HG03064 (cell line): ENCODE results near the gene RAD51B.
"Not testable (repeated sequence)": the region's sequence is repeated elsewhere in the genome, so short reads cannot be mapped to it uniquely, and the experiment has no call there.

Experiments
- ATAC-seq: cut with Tn5 transposase; IDR thresholded peaks from one replicate; pipeline ENCODE4 v1.9.1; 2021; ENCODE audit warnings: low read depth; ENCODE audit not compliant: unreplicated experiment

Gene RAD51B

GRCh38 chr14:67973436-67973835 lies 153.9 kb downstream of the RAD51B start:
- no peak for ATAC-seq

- ATAC-seq = no peak
Measured at GRCh38 chr14:67975470-67975869, 155.9 kb downstream of the RAD51B start.

- ATAC-seq = no peak
Measured at GRCh38 chr14:67977434-67978034, 158.0 kb downstream of the RAD51B start.

GRCh38 chr14:67978749-67979148 lies 159.2 kb downstream of the RAD51B start:
- no peak for ATAC-seq

GRCh38 chr14:67982711-67983608 lies 163.4 kb downstream of the RAD51B start:
- ATAC-seq = no peak

GRCh38 chr14:67984274-67984673 lies 164.7 kb downstream of the RAD51B start:
- no peak for ATAC-seq

GRCh38 chr14:67986131-67986841 lies 166.7 kb downstream of the RAD51B start:
- no peak for ATAC-seq

GRCh38 chr14:67987606-67988005 lies 168.0 kb downstream of the RAD51B start:
- no peak for ATAC-seq

- not testable (repeated sequence) for ATAC-seq
Measured at GRCh38 chr14:67988210-67988609, 168.6 kb downstream of the RAD51B start.

- no peak for ATAC-seq
Measured at GRCh38 chr14:67990576-67990975, 171.0 kb downstream of the RAD51B start.

- ATAC-seq = no peak
Measured at GRCh38 chr14:67994531-67994930, 175.0 kb downstream of the RAD51B start.

GRCh38 chr14:67996235-67996634 lies 176.7 kb downstream of the RAD51B start:
- ATAC-seq = no peak

- ATAC-seq = no peak
Measured at GRCh38 chr14:67998834-67999233, 179.3 kb downstream of the RAD51B start.

GRCh38 chr14:67999290-67999689 lies 179.7 kb downstream of the RAD51B start:
- ATAC-seq = no peak

GRCh38 chr14:67999705-68000384 lies 180.3 kb downstream of the RAD51B start:
- no peak for ATAC-seq

GRCh38 chr14:68000511-68000910 lies 180.9 kb downstream of the RAD51B start:
- no peak for ATAC-seq

GRCh38 chr14:68008491-68008890 lies 188.9 kb downstream of the RAD51B start:
- no peak for ATAC-seq

- ATAC-seq = no peak
Measured at GRCh38 chr14:68011406-68012028, 191.9 kb downstream of the RAD51B start.

- no peak for ATAC-seq
Measured at GRCh38 chr14:68012871-68013270, 193.3 kb downstream of the RAD51B start.

GRCh38 chr14:68013326-68013725 lies 193.7 kb downstream of the RAD51B start:
- ATAC-seq = no peak
